Osteocyte (in vitro differentiated cells): ENCODE measurements around the gene CLEC4M. TPM values are rescaled to one million over a fixed set of nuclear protein-coding genes. Genes with fewer than 3 reads are reported as not detected.

ENCODE experiments used
- DNase-seq: peaks from one replicate; pipeline ENCODE4 v3.0.0; 2021; ENCODE audit warnings: mixed read lengths; ENCODE audit not compliant: unreplicated experiment; ENCODE audit errors: extremely low spot score
- H3K27ac Mint-ChIP-seq: one replicate; pipeline ENCODE4 v1.8.0; 2021; ENCODE audit warnings: mild to moderate bottlenecking, mixed read lengths; ENCODE audit not compliant: unreplicated experiment
- H3K27me3 Mint-ChIP-seq: one replicate; pipeline ENCODE4 v1.8.0; 2021; ENCODE audit warnings: mixed read lengths; ENCODE audit not compliant: unreplicated experiment
- H3K36me3 Mint-ChIP-seq: one replicate; pipeline ENCODE4 v1.8.0; 2021; ENCODE audit warnings: mixed read lengths; ENCODE audit not compliant: unreplicated experiment
- H3K4me1 Mint-ChIP-seq: one replicate; pipeline ENCODE4 v1.8.0; 2021; ENCODE audit warnings: mixed read lengths; ENCODE audit not compliant: unreplicated experiment
- H3K4me3 Mint-ChIP-seq: one replicate; pipeline ENCODE4 v1.8.0; 2021; ENCODE audit warnings: mild to moderate bottlenecking, moderate library complexity, mixed read lengths; ENCODE audit not compliant: unreplicated experiment
- H3K9me3 Mint-ChIP-seq: one replicate; pipeline ENCODE4 v1.8.0; 2021; ENCODE audit warnings: mixed read lengths; ENCODE audit not compliant: unreplicated experiment
- CTCF ChIP-seq: fragments of 200-600 bp; sonication (generic); IDR thresholded peaks from 2 replicates; pipeline ENCODE4 v1.5.0; 2021; ENCODE audit warnings: antibody characterized with exemption, mild to moderate bottlenecking, moderate library complexity
- total RNA-seq: library from RNA; stranded (reverse); gene quantifications from 2 replicates; pipeline ENCODE4 v1.2.1, GENCODE V29; 2021

CLEC4M gene
- total RNA-seq, 1 donor from 2014 or later, result not detected

GRCh38 chr19:7736148-7736547 lies 26.9 kb upstream of the CLEC4M start:
- no peak for DNase-seq
- no peak overlapping the region for H3K4me3 Mint-ChIP-seq
- H3K27me3 Mint-ChIP-seq, result peaks cover 29% of the 10 kb centered on the region
- no peak for TF ChIP-seq CTCF
- H3K4me1 Mint-ChIP-seq, result no peaks in the 10 kb centered on the region
- H3K9me3 Mint-ChIP-seq, result no peaks in the 10 kb centered on the region
- H3K36me3 Mint-ChIP-seq, result no peaks in the 10 kb centered on the region
- H3K27ac Mint-ChIP-seq, result no peak overlapping the region

- Mint-ChIP-seq H3K36me3 (no peaks in the 10 kb centered on the region), H3K4me3 (no peak overlapping the region), H3K9me3 (no peaks in the 10 kb centered on the region), H3K4me1 (no peaks in the 10 kb centered on the region), H3K27me3 (peaks cover 26% of the 10 kb centered on the region), H3K27ac (no peak overlapping the region)
- no peak for DNase-seq
- TF ChIP-seq CTCF, result no peak
Measured at GRCh38 chr19:7737215-7737614, 25.8 kb upstream of the CLEC4M start.

GRCh38 chr19:7738023-7738422 lies 25.0 kb upstream of the CLEC4M start:
- H3K36me3 Mint-ChIP-seq, result no peaks in the 10 kb centered on the region
- no peak overlapping the region for H3K27ac Mint-ChIP-seq
- H3K27me3 Mint-ChIP-seq, result peaks cover 28% of the 10 kb centered on the region
- DNase-seq, result no peak
- no peaks in the 10 kb centered on the region for H3K4me1 Mint-ChIP-seq
- H3K4me3 Mint-ChIP-seq, result no peak overlapping the region
- no peaks in the 10 kb centered on the region for H3K9me3 Mint-ChIP-seq
- no peak for TF ChIP-seq CTCF

GRCh38 chr19:7739211-7739755 lies 23.8 kb upstream of the CLEC4M start:
- Mint-ChIP-seq H3K4me3 (no peak overlapping the region), H3K9me3 (no peaks in the 10 kb centered on the region), H3K4me1 (no peaks in the 10 kb centered on the region), H3K27ac (no peak overlapping the region), H3K27me3 (peaks cover 29% of the 10 kb centered on the region), H3K36me3 (no peaks in the 10 kb centered on the region)
- no peak for DNase-seq
- no peak for TF ChIP-seq CTCF

GRCh38 chr19:7739801-7740681 lies 23.0 kb upstream of the CLEC4M start:
- Mint-ChIP-seq H3K27ac (no peak overlapping the region), H3K27me3 (peaks cover 26% of the 10 kb centered on the region), H3K9me3 (no peaks in the 10 kb centered on the region), H3K36me3 (no peaks in the 10 kb centered on the region), H3K4me3 (no peak overlapping the region), H3K4me1 (no peaks in the 10 kb centered on the region)
- no peak for DNase-seq
- no peak for TF ChIP-seq CTCF
